Osteocyte (in vitro differentiated cells): ENCODE results near the gene HLTF. TPM values are rescaled to one million over a fixed set of nuclear protein-coding genes. Genes with fewer than 3 reads are reported as not detected.

ENCODE experiments used
- DNase-seq: peaks from one replicate; pipeline ENCODE4 v3.0.0; 2021; ENCODE audit warnings: mixed read lengths; ENCODE audit not compliant: unreplicated experiment; ENCODE audit errors: extremely low spot score
- H3K27ac Mint-ChIP-seq: one replicate; pipeline ENCODE4 v1.8.0; 2021; ENCODE audit warnings: mild to moderate bottlenecking, mixed read lengths; ENCODE audit not compliant: unreplicated experiment
- H3K27me3 Mint-ChIP-seq: one replicate; pipeline ENCODE4 v1.8.0; 2021; ENCODE audit warnings: mixed read lengths; ENCODE audit not compliant: unreplicated experiment
- H3K36me3 Mint-ChIP-seq: one replicate; pipeline ENCODE4 v1.8.0; 2021; ENCODE audit warnings: mixed read lengths; ENCODE audit not compliant: unreplicated experiment
- H3K4me1 Mint-ChIP-seq: one replicate; pipeline ENCODE4 v1.8.0; 2021; ENCODE audit warnings: mixed read lengths; ENCODE audit not compliant: unreplicated experiment
- H3K4me3 Mint-ChIP-seq: one replicate; pipeline ENCODE4 v1.8.0; 2021; ENCODE audit warnings: mild to moderate bottlenecking, moderate library complexity, mixed read lengths; ENCODE audit not compliant: unreplicated experiment
- H3K9me3 Mint-ChIP-seq: one replicate; pipeline ENCODE4 v1.8.0; 2021; ENCODE audit warnings: mixed read lengths; ENCODE audit not compliant: unreplicated experiment
- total RNA-seq: library from RNA; stranded (reverse); gene quantifications from 2 replicates; pipeline ENCODE4 v1.2.1, GENCODE V29; 2021
- TF ChIP-seq, protein P1 (sequence below): fragments of 200-600 bp; sonication (generic); IDR thresholded peaks from 2 replicates; pipeline ENCODE4 v1.5.0; 2021; ENCODE audit warnings: antibody characterized with exemption, mild to moderate bottlenecking, moderate library complexity

HLTF gene
- total RNA-seq, 1 donor from 2014 or later, result 29.2 TPM

DNA sequence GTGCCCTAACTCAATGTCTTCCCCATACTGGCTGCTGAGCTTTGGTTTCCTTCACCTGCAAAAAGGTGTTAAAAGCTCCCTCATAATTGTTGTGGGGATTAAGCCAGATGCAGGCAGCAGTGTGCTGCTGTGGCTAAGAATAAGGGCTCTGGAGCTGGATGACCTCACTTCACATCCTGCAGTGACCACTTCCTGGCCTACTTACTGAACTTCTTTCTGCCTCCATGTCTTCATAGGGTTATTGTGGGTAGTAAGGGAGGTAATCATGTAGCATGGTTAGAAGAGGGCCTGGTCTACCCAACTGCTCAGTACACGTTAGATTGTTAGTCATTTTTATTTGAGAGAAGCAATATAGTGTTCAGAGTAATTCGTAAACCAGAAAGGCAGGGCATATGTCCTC lies 76.6 kb downstream of the HLTF start:
- TF ChIP-seq, protein P1, sequence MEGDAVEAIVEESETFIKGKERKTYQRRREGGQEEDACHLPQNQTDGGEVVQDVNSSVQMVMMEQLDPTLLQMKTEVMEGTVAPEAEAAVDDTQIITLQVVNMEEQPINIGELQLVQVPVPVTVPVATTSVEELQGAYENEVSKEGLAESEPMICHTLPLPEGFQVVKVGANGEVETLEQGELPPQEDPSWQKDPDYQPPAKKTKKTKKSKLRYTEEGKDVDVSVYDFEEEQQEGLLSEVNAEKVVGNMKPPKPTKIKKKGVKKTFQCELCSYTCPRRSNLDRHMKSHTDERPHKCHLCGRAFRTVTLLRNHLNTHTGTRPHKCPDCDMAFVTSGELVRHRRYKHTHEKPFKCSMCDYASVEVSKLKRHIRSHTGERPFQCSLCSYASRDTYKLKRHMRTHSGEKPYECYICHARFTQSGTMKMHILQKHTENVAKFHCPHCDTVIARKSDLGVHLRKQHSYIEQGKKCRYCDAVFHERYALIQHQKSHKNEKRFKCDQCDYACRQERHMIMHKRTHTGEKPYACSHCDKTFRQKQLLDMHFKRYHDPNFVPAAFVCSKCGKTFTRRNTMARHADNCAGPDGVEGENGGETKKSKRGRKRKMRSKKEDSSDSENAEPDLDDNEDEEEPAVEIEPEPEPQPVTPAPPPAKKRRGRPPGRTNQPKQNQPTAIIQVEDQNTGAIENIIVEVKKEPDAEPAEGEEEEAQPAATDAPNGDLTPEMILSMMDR, result no peak
- H3K36me3 Mint-ChIP-seq, result peaks cover 39% of the 10 kb centered on the region
- H3K27me3 Mint-ChIP-seq, result no peaks in the 10 kb centered on the region
- no peaks in the 10 kb centered on the region for H3K9me3 Mint-ChIP-seq
- DNase-seq, result no peak
- no peak overlapping the region for H3K4me3 Mint-ChIP-seq
- H3K27ac Mint-ChIP-seq, result no peak overlapping the region
- H3K4me1 Mint-ChIP-seq, result peaks cover 11% of the 10 kb centered on the region

DNA sequence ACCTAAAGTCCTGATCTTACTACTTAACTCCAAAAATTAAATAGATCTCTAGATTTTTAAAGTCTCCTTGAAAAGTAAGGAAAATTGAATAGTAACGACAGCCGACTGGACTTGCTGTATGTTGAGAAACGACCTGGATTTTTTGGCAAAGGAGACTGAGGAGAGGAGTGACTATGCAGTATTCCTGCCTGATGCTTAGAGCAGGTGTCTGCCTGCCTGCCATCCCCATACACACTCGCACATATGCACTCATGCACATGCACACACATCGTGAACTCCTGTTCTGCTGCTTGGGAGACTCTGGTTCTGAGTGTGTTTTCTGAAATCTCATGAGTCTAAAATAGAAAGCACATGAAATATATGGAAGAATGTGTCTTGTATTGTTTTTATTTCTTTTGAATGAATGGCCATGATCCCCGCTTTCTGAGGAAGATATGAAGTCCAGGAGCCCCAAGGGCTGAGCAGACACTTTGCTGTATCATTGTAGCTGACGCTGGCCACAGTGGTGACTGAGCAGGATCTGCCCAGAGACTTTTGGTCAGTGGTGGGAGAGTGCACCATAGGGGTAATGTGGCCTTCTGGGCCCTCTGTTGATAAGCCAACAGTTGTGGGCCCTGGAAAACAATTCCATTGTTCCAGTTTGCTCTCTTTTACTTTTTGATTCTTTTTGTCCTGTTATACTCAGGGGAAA lies 78.6 kb downstream of the HLTF start:
- peaks cover 40% of the 10 kb centered on the region for H3K36me3 Mint-ChIP-seq
- no peak overlapping the region for H3K4me3 Mint-ChIP-seq
- DNase-seq, result no peak
- no peaks in the 10 kb centered on the region for H3K27me3 Mint-ChIP-seq
- no peak overlapping the region for H3K27ac Mint-ChIP-seq
- TF ChIP-seq, protein P1, result no peak
- H3K4me1 Mint-ChIP-seq, result peaks cover 11% of the 10 kb centered on the region
- H3K9me3 Mint-ChIP-seq, result no peaks in the 10 kb centered on the region

DNA sequence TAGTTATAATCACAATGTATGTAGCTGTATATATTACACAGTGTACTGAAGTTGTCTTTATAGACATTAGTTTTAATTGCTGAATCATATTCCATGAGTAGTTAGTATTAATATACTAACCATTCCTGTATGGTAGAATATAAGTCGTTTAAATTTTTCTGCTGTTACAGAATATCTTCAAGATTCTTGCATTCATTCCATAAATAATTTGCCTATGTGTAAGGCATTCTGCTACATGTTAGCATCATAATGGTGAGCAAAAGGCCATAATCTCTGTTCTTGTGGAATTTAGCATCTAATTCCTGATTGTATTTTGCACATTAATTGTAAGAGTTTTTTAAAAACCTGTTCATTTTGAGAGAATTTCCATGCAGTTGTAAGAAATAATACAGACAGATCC lies 80.9 kb downstream of the HLTF start:
- Mint-ChIP-seq H3K4me3 (no peak overlapping the region), H3K4me1 (peaks cover 11% of the 10 kb centered on the region), H3K36me3 (peaks cover 32% of the 10 kb centered on the region), H3K27ac (no peak overlapping the region), H3K27me3 (no peaks in the 10 kb centered on the region), H3K9me3 (no peaks in the 10 kb centered on the region)
- TF ChIP-seq, protein P1, result no peak
- DNase-seq, result no peak

DNA sequence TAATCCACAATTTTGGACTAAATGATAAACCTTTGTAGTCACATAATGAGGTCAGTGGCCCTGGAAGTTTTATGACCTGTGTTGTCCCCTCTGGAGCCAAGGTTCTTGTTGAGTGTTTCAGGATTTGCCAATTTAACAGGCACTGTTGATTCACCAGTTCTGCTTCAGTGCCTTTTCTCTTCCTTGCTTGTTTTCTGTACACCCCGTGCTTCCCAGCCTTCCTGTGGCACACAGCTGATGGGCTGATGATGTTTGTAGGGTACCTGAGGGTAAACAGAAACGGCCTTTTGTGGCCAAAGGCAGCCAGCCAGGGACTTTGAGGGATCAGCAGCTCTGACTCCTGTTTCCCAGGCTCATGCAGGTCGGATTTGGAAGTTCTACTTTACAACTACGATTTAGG lies 81.7 kb downstream of the HLTF start:
- peaks cover 11% of the 10 kb centered on the region for H3K4me1 Mint-ChIP-seq
- H3K27ac Mint-ChIP-seq, result peak overlapping the region; percentile 76
- DNase-seq, result no peak
- H3K4me3 Mint-ChIP-seq, result no peak overlapping the region
- TF ChIP-seq, protein P1, result no peak
- H3K27me3 Mint-ChIP-seq, result no peaks in the 10 kb centered on the region
- no peaks in the 10 kb centered on the region for H3K9me3 Mint-ChIP-seq
- H3K36me3 Mint-ChIP-seq, result peaks cover 31% of the 10 kb centered on the region

DNA sequence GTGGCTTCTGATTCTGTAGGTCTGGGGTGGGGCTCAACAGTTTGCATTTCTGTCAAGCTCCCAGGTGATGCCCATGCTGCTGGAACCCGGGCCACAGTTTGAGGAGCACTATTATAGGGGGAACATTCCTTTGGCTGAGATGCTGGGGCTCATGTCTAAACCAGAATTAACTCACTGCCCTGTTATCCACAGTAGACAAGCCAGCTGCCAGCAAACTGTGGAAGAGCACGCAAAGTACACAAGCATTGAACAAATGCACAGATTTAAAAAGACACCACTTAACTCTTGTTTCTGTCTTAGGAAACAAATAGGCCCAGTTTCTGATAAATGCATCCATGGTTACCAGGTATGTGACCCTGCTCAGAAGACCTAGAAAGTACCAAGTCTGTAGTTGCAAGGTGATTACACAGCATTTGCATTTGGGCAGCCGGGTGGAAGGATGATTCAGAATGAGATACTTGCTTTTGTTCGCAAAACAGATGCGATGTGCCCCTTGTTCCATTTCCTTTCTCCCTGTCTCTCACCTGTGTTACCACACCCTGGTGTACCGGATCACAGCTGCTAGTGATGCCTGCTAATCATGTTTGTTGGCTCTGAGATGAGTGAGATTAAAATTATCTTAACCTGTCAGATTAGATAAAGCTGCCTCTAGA lies 82.6 kb downstream of the HLTF start:
- H3K27me3 Mint-ChIP-seq, result no peaks in the 10 kb centered on the region
- H3K4me1 Mint-ChIP-seq, result peaks cover 17% of the 10 kb centered on the region
- no peak for DNase-seq
- H3K27ac Mint-ChIP-seq, result no peak overlapping the region
- H3K4me3 Mint-ChIP-seq, result no peak overlapping the region
- TF ChIP-seq, protein P1, result no peak
- no peaks in the 10 kb centered on the region for H3K9me3 Mint-ChIP-seq
- peaks cover 32% of the 10 kb centered on the region for H3K36me3 Mint-ChIP-seq
